Measurements from ENCODE around the gene DGKE.

Gene DGKE

GRCh38 chr17:56851008-56851407, 17.1 kb downstream of the DGKE start:
- no peak for DNase-seq

- no peak for DNase-seq
Observed at GRCh38 chr17:56861899-56862298, 27.9 kb downstream of the DGKE start.

DNA sequence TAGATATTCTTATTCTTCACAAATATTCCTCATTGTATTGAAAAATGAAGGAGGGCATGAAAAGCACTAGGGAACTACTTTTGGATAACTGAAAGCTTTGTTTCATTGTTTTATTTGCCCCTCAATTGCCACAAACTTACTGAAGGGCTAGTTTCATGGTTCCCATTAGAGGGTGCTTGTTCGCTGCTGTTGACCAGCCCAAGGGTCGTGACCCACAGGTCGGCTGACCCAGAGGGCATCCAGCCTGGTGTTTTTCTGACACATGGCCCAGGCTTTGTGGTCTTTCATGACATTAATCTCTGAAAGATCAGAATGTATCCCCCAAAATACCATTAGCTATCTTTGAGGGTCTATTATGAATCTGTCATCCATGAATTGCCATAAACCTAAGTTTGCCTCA, 30.0 kb downstream of the DGKE start:
- no peak for DNase-seq

GRCh38 chr17:56866076-56866475, 32.1 kb downstream of the DGKE start:
- DNase-seq, result no peak

DNA sequence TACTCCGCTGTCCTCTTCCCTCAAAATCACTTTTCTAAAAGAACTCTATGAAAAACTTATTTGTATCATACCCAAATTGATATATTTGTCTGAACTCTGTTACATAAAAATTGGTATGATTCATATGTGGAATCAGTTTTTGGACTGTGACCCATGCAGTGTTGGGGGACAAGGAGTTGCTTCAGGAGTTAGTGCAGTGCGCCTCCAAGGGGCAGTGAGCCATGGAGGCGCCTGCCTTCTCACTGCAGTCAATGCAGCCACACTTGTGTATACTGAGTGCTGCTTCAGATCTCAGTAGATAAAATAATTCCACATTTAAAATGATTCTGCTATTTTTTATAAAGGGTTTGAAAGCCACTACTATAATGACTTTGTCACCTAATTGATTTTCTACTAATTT, 32.5 kb downstream of the DGKE start:
- DNase-seq, result no peak

DNA sequence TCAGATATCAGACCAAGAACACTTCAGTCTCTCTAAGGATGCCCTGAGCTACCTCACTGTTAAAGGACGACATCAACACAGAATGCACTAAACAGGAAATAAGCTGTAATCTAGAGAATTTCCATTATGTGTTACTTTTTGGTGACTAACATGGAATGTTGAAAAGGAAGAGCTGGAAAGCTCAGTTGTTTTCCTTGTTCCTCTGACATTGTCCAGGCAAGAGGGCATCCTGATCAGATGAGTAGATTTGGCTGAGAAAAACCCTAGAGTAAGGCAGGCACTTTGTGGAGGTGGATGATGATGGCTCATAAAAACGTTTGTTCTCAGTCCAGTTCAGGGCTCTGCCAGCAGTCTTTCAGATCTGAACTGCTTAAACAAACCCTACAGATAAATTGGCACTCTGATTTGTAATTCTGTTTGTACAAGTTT, 34.0 kb downstream of the DGKE start:
- no peak for DNase-seq

GRCh38 chr17:56868716-56869115, 34.8 kb downstream of the DGKE start:
- DNase-seq, result no peak

DNA sequence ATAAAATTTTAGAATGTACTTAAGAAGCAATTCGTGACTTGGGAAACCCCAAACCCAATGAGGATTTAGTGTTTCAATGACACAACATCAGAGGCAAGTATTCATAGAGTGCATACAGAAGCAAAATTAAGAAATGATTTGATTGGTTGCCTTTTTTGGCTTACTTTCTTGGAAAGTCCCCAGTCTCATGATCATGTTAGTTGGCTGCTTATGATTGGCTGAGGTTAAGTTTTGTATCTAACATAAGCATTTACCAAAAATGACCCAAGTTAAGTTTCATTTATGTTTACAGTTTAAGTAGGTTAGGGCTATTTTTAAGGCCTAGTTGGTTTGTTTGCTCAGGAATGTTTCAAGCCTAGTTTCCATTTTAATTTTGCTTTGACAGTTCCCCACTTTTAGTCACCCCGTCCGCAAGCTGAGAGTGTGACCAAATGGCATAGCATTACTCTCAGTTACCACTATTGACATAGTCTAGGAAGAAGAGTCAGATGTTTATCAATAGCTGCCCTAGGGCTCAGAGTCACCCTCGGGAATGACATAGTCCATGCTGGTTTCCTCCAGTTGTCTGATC, 36.2 kb downstream of the DGKE start:
- no peak for DNase-seq

GRCh38 chr17:56876766-56877179, 42.8 kb downstream of the DGKE start:
- DNase-seq, result no peak

DNA sequence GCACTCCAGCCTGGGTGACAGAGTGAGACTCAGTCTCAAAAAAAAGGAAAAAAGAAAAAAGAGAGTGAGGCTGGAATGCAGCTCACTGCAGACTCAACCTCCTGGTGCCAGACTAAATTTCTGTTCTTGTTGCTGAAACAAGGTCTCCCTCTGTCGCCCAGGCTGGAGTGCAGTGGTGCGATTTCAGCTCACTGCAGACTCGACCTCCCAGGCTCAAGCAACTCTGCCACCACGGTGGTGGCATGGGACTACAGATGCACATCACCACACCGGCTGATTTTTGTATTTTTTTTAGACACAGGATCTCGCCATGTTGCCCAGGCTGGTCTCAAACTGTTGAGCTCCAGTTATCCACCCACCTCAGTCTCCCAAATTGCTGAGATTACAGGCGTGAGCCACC, 45.3 kb downstream of the DGKE start:
- no peak for DNase-seq

DNA sequence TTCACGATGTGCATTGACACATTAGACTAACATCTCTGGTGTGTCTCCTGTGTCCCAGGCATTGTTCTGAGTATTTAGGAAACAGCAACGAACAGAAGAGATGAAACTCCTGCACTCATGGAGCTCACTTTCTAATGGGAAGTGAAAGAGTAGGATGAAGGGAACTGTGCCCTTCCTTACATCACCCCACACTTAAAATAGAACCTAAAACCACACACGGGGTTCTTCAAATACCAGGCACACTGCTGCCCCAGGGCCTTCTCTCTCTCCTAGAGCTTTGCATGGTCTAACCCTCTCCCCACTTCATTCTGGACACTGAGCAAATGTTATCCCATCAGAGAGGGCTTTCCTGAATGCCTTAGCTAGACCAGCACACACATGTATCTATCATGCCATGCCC, 46.2 kb downstream of the DGKE start:
- DNase-seq, result no peak

GRCh38 chr17:56880571-56880970, 46.6 kb downstream of the DGKE start:
- DNase-seq, result no peak

- no peak for DNase-seq
Observed at GRCh38 chr17:56881685-56882295, 47.8 kb downstream of the DGKE start.

DNA sequence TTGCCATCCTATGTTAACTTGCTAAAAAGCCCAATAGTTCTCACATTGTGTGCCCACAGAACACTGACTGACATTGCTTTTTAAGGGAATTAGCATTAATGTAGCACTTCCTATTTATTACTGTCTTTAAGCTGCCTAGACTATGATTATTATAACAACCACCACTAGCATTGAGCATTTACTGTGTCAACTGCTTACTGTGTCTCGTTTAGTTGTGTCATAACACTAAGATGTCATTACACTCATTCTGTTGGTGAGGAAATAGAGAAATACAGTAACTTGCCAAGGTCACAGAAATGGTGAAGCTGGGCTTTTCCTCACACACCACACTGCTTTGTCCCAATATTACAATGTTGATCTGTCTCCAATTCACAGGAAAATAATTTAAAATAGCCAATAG, 49.7 kb downstream of the DGKE start:
- DNase-seq, result no peak

- peak in 1 of 2 experiments; percentile 3 for DNase-seq
Observed at GRCh38 chr17:56884483-56885311, 50.7 kb downstream of the DGKE start.

DNA sequence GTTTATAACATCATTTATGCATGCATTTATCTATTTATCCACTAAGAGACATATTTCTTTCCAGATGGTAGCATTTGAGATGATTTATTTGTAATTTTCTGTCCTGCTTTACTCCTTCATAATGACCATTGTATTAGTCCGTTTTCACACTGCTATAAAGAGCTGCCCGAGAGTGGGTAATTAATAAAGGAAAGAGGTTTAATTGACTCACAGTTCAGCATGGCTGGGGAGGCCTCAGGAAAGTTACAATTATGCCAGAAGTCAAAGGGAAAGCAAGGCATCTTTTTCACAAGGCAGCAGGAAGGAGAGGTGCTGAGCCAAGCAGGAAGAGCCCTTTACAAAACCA, 51.3 kb downstream of the DGKE start:
- no peak for DNase-seq

DNA sequence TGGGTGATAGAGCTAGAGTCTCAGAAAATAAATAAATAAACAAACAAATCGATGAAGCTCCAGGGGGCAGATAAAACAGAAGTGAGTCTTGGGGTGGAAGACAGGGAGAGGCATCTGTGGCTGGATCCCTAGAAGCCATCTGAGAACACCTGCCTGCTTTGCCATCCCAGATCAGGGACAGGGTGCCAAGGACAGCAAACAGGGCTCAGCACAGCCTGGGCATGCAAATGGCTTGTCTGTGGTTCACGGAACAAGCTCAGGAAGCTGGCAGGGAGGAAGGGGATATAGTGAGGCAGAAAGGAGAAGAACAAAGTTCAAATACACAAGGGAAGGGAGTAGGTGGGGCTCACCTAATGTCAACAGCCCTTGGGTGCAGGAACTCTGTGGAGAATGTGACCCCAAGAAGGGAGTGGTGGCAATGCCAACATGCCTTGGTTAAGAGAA, 52.4 kb downstream of the DGKE start:
- DNase-seq, result no peak

DNA sequence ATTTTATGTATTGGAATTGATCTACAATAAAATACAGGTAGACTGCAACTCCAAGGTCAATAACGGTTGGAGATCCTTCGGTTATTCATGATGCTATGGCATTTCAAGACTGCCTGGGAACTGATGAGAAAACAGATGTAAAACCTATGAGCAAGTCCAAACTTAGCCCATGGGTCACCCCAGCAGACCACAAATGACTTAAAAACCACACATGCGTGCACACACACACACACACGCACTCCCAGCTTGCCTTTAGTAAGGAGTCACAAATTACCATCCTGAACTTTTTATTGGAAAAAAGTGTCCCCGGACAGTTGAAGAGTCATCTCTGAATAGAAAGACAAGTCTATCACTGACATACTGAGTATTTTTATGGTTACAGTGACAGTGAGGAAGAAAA, 53.2 kb downstream of the DGKE start:
- no peak for DNase-seq

- DNase-seq, result no peak
Observed at GRCh38 chr17:56887552-56888467, 53.9 kb downstream of the DGKE start.

DNA sequence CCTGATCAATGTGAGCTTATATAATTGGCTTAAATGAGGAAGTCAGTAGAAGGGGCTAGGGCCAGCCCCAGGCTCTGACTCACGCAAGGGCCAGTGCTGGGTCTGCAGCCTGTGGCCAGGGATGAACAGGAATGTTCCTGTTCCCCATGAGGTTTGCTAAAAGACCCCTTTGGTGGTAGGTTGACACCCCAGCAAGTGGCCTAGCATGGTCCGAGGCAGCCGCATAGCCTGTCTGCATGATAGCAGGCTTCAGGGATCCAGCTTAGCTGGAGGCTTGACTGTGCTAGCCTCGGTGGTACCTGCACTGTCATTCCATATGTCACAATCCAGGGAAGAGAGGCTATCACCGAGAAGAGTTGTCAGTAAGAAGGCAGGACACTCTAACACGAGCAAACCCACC, 56.4 kb downstream of the DGKE start:
- no peak for DNase-seq

- no peak for DNase-seq
Observed at GRCh38 chr17:56890906-56891674, 57.1 kb downstream of the DGKE start.

GRCh38 chr17:56891751-56892150, 57.8 kb downstream of the DGKE start:
- DNase-seq, result no peak
